Measurements from ENCODE around the gene ECHS1. TPM values are rescaled to one million over a fixed set of nuclear protein-coding genes. Genes with fewer than 3 reads are reported as not detected.

ECHS1 gene
- total and polyA plus RNA-seq, 10 donors = 29.8 to 81.2 (median 45.8) TPM

GRCh38 chr10:133339708-133340380 lies 33.3 kb downstream of the ECHS1 start:
- no peaks in the 10 kb centered on the region for H3K36me3 ChIP-seq
- 90 to 95% (median 92%) methylated on average over 13 of the region's 13 CpGs for WGBS, 5 donors
- H3K27me3 ChIP-seq (replicated peaks in 1 of 7) = peaks cover 0 to 100% (median 50%) of the 10 kb centered on the region in 7 donors
- H3K27ac ChIP-seq = no peak overlapping the region
- intact Hi-C loops (cut with DNase I; ENCODE audit: low total_unique reads) = loop anchor here (10.0 kb wide), 1 partner anchor 185 kb away; the partner anchor contains the start of gene CYP2E1
- no peak for TF ChIP-seq CTCF (IDR thresholded peaks at IDR 0.05 in 8 of 11, conservative IDR thresholded peaks at IDR 0.05 in 3 of 11)
- TF ChIP-seq POLR2A (IDR thresholded peaks at IDR 0.05) = no peak
- no peak for TF ChIP-seq POLR2AphosphoS5 (IDR thresholded peaks at IDR 0.05)
- no peak overlapping the region for H3K4me3 ChIP-seq
- H3K9me3 ChIP-seq = no peaks in the 10 kb centered on the region
- H3K4me1 ChIP-seq = peaks cover 12 to 27% (median 21%) of the 10 kb centered on the region in 6 donors
- DNase-seq = no peak

- TF ChIP-seq POLR2A (IDR thresholded peaks at IDR 0.05) = no peak
- TF ChIP-seq POLR2AphosphoS5 (IDR thresholded peaks at IDR 0.05) = no peak
- TF ChIP-seq CTCF (IDR thresholded peaks at IDR 0.05 in 8 of 11, conservative IDR thresholded peaks at IDR 0.05 in 3 of 11) = no peak
- no peak for DNase-seq
- peaks cover 0 to 90% (median 43%) of the 10 kb centered on the region in 7 donors for H3K27me3 ChIP-seq (replicated peaks in 1 of 7)
- no peak overlapping the region for H3K27ac ChIP-seq
- no peaks in the 10 kb centered on the region for H3K36me3 ChIP-seq
- H3K4me1 ChIP-seq = peaks cover 15 to 31% (median 24%) of the 10 kb centered on the region in 6 donors
- no peaks in the 10 kb centered on the region for H3K9me3 ChIP-seq
- 86 to 93% (median 91%) methylated on average over 10 of the region's 10 CpGs for WGBS, 5 donors
- intact Hi-C loops (cut with DNase I; ENCODE audit: low total_unique reads) = loop anchor here (10.0 kb wide), 1 partner anchor 186 kb away; the partner anchor contains the start of gene CYP2E1
- H3K4me3 ChIP-seq = no peak overlapping the region
Measured at GRCh38 chr10:133338080-133339071, 34.8 kb downstream of the ECHS1 start.

GRCh38 chr10:133337370-133337725 lies 35.8 kb downstream of the ECHS1 start:
- H3K36me3 ChIP-seq = no peaks in the 10 kb centered on the region
- no peak for DNase-seq
- H3K4me1 ChIP-seq = peaks cover 15 to 31% (median 24%) of the 10 kb centered on the region in 6 donors
- TF ChIP-seq CTCF (IDR thresholded peaks at IDR 0.05 in 8 of 11, conservative IDR thresholded peaks at IDR 0.05 in 3 of 11) (no peak), POLR2AphosphoS5 (IDR thresholded peaks at IDR 0.05) (no peak), POLR2A (IDR thresholded peaks at IDR 0.05) (no peak)
- peaks cover 0 to 88% (median 47%) of the 10 kb centered on the region in 7 donors for H3K27me3 ChIP-seq (replicated peaks in 1 of 7)
- 76 to 91% (median 89%) methylated on average over 3 of the region's 3 CpGs for WGBS, 5 donors
- H3K9me3 ChIP-seq = no peaks in the 10 kb centered on the region
- intact Hi-C loops (cut with DNase I; ENCODE audit: low total_unique reads) = loop anchor here (10.0 kb wide), 1 partner anchor 187 kb away; the partner anchor contains the start of gene CYP2E1
- no peak overlapping the region for H3K27ac ChIP-seq
- H3K4me3 ChIP-seq = no peak overlapping the region

Data from spleen (tissue), 11 donors.